GM12864 (cell line): Measurements from ENCODE around the gene PATZ1.

Experiments
- DNase-seq: peaks from one replicate; pipeline ENCODE4 v3.0.0-alpha.2; 2011; ENCODE audit warnings: low read depth
- H3K4me3 ChIP-seq: 2 replicates; pipeline ENCODE4 v1.5.1; 2011; ENCODE audit warnings: mild to moderate bottlenecking, low read depth, low read length, control low read depth
- TF ChIP-seq, protein P1 (sequence below): IDR thresholded peaks from 2 replicates; pipeline ENCODE4 v1.5.1; 2011; ENCODE audit warnings: low read depth, mild to moderate bottlenecking, moderate library complexity, low read length, control low read depth, inconsistent platforms; ENCODE audit errors: missing control alignments

PATZ1 gene

GRCh38 chr22:31343235-31344191 is 2.6 kb downstream of the PATZ1 start:
- TF ChIP-seq, protein P1, sequence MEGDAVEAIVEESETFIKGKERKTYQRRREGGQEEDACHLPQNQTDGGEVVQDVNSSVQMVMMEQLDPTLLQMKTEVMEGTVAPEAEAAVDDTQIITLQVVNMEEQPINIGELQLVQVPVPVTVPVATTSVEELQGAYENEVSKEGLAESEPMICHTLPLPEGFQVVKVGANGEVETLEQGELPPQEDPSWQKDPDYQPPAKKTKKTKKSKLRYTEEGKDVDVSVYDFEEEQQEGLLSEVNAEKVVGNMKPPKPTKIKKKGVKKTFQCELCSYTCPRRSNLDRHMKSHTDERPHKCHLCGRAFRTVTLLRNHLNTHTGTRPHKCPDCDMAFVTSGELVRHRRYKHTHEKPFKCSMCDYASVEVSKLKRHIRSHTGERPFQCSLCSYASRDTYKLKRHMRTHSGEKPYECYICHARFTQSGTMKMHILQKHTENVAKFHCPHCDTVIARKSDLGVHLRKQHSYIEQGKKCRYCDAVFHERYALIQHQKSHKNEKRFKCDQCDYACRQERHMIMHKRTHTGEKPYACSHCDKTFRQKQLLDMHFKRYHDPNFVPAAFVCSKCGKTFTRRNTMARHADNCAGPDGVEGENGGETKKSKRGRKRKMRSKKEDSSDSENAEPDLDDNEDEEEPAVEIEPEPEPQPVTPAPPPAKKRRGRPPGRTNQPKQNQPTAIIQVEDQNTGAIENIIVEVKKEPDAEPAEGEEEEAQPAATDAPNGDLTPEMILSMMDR, result no peak
- no peak for DNase-seq
- H3K4me3 ChIP-seq, result peak overlapping the region; percentile 73

- DNase-seq, result no peak
- H3K4me3 ChIP-seq, result peak overlapping the region; percentile 73
- TF ChIP-seq, protein P1, result no peak
Measured at GRCh38 chr22:31342389-31343140, 3.6 kb downstream of the PATZ1 start.

DNA sequence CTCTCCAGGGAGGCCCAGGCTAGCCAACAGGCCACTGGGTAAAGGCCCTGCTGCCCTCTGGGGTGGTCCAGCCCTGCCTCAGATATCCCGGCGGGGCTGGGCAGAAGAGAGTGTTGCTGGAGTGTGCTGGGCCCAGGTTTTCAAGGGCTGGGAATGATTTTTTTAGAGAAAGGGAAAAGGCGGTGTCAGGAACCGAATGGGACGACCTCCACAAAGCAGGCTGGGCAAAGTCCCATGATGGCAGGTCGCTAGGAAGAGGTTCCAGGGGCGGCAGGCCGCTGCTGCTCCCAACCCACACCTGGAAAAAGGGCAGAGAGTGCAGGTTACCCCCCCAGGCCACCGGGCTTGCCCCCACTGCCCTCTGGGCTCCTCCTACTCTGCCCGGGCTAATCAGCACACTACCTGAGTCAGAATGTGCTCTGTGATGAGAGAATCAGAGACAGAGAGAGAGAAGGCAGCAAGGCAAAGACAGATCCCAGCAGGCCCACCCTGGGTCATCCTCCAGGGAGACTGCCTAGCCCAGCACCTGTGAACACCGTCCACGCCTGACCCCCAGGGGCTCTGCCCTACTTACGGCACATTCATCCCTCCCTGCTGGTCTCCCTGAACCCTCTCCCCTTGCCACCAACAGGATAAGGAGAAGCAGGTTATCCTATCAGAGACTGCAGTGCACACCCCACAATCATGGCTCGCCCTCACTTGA is 4.6 kb downstream of the PATZ1 start:
- DNase-seq, result no peak
- no peak overlapping the region for H3K4me3 ChIP-seq
- TF ChIP-seq, protein P1, result no peak

GRCh38 chr22:31340765-31341247 is 5.3 kb downstream of the PATZ1 start:
- H3K4me3 ChIP-seq, result no peak overlapping the region
- DNase-seq, result no peak
- TF ChIP-seq, protein P1, result no peak

DNA sequence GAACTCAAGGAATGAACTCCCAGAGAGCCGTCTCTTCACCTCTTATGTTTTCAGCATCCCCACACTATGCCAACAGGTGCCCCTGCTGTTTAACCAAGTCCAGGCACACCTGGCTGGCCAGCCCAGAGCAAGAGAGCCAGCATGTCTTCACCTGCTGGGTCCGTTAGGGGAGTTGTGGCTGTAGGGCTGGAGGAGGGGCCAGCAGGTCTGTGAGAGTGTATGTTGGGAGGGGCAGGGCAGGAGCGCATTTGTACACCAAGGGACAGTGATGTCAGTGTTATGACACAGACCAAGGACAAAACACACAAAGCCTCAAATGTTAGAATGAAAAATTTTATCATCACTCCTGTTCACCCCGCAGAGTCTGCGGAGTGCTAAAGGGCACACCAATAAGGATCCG is 5.8 kb downstream of the PATZ1 start:
- DNase-seq, result no peak
- TF ChIP-seq, protein P1, result no peak
- no peak overlapping the region for H3K4me3 ChIP-seq

DNA sequence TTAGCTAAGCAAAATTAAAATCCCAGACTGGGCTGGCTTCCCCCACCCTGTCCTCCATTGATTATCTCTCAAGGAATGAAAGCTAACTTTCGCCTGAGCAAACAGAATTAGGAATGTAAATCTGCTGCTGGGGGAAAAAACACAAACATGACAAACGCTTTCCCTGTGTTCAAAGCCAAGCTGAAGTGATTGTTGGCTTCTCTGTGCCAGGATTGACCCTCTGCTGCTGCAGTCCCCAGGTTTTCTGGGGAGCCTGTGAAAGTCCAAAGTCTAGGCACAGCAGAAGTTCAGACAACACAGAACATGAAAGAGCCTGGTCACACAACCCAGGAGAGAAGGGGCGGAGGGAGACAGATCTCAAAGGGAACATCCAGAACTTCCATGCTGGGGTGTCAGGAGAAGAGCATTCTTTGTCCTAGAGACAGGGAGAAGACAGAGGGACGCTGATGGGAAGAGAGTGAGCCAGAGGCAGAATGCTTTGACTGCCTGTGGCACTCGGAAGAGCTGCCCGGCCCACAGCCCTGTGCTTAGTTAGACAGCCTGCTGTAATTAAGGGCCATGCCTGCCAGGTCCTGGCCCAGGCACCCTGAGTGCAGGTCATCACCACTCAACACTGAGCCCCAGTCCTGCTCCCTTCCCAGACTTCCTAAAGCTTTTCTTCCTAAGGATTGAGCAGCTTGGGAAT is 6.9 kb downstream of the PATZ1 start:
- no peak overlapping the region for H3K4me3 ChIP-seq
- TF ChIP-seq, protein P1, result no peak
- DNase-seq, result no peak
